GM23248 (cell line): Measurements from ENCODE around the gene PCED1A.

ENCODE experiments used
- EZH2 ChIP-seq: fragments of 200-600 bp; sonication (generic); IDR thresholded peaks from 2 replicates; pipeline ENCODE4 v1.6.1; 2018; ENCODE audit warnings: antibody characterized with exemption, mild to moderate bottlenecking; ENCODE audit not compliant: insufficient read depth, poor library complexity, severe bottlenecking
- EZH2phosphoT487 ChIP-seq: fragments of 200-600 bp; sonication (generic); IDR thresholded peaks from 2 replicates; pipeline ENCODE4 v1.6.1; 2018; ENCODE audit warnings: antibody characterized with exemption, moderate library complexity, mild to moderate bottlenecking, low read depth; ENCODE audit not compliant: insufficient read depth

DNA sequence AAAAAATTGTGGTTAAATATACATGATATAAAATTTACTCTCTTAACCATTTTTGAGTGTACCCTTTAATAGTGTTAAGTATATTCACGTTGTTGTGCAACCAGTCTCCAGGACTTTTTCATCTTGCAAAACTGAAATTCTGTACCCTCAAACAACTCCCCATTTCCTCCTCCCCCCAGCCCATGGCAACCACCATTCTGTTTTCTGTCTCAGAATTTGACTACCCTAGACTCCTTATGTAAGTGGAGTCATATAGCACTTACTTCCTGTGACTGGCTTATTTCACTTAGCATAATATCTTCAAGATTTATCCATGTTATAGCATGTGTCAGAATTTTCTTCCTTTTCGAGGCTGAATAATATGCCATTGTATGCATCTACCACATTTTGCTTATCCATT is 5.2 kb upstream of the PCED1A start:
- no peak for TF ChIP-seq EZH2
- TF ChIP-seq EZH2phosphoT487: no peak
